GM21381 (cell line): ENCODE data around the gene RPL4.

Experiments
- ATAC-seq: cut with Tn5 transposase; IDR thresholded peaks from one replicate; pipeline ENCODE4 v1.9.1; 2021; ENCODE audit warnings: mild to moderate bottlenecking, moderate library complexity; ENCODE audit not compliant: unreplicated experiment

RPL4 gene

DNA sequence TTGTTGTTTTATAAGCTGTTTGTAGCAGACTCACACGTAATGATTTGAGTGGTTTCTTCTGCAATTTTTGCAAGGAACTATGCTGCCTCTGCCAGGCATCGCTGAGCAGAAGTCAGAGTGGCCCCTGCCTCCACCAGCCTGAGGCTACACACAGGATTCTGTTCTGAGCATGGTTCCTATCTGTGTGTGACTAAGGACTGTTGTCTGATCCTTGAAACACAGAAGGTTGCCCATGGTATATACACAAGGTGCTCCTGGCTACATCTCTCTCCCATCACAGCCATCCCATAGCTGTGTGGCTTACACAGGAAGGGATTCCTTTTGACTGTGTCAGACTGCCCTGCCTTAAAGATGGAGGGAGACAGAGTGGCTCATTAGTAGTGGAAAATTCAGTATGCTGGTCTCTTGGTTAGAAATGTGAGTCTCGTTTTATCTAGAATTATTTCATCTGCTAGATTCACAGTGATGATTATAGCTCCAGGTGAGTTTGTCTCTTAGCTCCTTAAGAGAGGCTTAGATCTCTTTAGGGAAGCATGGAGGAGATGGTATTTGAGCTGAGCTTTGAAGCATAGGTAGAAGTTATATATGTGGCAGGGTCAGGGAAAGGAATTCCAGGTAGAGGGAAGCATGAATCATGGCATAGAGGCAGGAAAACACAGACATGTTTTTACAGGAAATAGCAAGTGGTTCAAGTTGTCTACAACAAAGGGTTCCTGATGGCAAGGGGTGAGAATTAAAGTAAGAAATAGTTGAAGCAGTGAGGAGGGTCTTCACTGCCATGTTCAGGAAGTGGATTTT is 44.6 kb downstream of the RPL4 start:
- ATAC-seq = no peak

- no peak for ATAC-seq
These were observed 48.4 kb downstream of the RPL4 start for GRCh38 chr15:66456211-66456610.

GRCh38 chr15:66454143-66454542 is 50.5 kb downstream of the RPL4 start:
- ATAC-seq = no peak

DNA sequence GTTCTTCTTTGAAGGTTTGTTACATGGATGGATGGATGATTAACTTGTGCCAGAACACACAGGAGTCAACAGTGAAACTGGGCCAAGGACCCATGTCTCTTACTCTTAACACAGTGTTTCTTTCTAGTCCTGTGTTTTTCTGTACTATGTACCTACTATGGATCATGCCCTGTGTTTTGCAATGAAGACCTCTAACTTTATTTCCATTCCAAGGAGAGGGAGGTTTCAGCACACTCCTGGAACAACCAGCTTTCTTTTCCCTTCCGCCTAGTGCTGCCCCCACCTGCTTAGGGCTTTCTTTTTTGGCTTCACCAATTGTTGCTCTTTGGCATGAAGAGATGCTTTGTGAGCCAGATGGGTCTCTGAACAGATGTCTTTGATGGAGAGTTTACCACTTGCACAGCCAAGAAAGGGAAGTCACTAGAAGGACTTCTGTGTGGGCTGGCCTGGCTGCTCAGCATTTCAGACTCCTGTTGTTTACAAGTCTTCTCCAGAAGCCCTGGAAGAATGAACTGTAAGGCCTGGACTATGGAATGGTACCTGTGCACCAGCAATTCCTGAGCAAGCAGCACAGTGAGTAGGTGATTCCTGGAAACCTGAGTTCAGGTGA is 51.6 kb downstream of the RPL4 start:
- ATAC-seq = no peak

GRCh38 chr15:66452420-66452819 is 52.2 kb downstream of the RPL4 start:
- no peak for ATAC-seq
